ENCODE results near the gene TST.
A peak's percentile ranks its signal among the peaks of the same experiment; 100 is the strongest.

Gene TST

DNA sequence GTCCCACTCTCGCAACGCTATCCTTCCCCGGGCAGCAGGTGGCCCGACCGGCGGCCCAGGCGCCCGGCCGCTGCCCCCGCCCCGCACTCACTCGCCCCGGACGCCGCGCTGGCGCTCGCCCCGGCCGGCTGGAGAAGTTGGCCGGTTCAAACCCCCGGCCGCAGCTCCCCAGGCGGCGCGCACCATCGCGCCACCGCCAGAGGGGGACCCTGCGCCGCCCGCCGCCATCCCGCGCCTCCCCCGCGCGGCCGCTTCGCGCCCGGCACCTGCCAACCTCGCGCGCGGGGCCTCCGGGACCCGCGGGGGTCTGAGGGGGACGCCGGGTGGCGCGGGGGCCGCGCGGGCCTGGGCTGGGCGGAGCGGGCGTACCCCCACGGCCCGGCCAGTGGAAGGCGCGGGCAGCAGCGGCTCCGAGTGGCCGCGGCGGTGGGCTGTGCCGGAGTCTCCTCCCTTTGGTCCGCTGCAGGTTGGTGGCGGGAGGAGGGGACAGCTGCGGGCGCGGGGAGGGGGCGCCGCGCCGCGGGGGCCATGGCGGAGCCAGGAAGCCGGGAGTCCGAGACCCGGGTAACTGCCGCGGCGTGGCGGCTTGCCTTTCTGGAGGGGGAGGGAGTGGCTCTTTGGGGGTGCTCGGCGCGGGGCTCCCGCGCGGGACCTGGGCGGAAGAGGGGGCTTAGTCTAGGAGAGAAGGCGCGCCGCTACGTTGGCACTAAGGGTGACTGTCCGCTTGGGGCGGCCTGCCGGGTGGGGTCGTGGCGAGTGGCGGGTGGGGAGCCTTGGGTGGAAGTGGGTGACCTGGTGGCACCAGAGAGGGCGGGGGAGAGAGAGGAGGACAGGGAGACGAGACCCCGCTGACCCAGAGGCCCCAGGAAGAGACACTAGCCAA lies at the start of gene TST, which contains the start of gene MPST:
Gene TST (minus strand): TSS at position 139 of the 883 bp plus-strand sequence. CDS start 715 bp downstream, outside the sequence.
Gene MPST (plus strand): TSS at position 434 of the 883 bp plus-strand sequence. CDS start 95 bp downstream, at position 529.
- peak; percentile 87 for DNase-seq (ENCODE audit: low read depth)

DNA sequence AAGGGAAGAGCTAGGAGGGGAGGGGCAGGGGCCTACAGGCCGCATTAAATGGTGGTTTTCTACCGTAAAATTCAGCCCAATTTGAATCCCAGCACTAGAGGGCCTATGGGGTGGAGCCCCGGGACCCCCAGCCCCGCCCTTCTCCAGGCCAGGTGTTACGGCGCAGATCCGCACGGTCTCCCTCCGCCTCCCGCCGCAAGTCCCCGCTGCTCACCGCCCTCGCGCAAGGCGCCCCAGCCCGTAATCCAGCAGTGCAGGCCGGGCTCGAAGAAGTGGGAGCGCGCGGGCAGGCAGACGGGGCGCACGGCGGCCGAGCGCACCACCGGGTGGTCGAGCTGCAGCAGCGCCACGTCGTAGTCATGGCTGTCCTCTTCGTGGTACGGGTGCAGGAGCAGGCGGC lies 49.6 kb upstream of the TST start:
- no peak for DNase-seq (ENCODE audit: low read depth)

DNA sequence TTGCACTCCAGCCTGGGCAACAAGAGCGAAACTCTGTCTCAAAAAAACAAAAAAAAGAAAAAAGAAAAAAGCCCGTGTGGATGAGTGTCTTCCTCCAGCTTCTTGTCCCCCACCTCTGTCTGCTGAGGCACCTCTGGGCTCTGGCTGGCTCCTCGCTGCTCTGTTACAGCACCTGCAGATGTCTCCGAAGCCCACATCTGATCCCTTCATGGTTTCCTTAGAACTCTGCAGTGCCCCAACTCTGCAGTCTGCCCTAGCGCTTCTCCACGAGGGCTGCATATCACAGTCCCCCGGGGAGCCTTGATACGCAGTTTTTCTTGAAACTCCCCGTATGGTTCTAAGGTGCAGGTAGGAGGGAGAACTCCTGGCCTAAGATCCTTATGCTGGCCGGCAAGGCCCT lies 48.2 kb upstream of the TST start:
- DNase-seq (ENCODE audit: low read depth): no peak

DNA sequence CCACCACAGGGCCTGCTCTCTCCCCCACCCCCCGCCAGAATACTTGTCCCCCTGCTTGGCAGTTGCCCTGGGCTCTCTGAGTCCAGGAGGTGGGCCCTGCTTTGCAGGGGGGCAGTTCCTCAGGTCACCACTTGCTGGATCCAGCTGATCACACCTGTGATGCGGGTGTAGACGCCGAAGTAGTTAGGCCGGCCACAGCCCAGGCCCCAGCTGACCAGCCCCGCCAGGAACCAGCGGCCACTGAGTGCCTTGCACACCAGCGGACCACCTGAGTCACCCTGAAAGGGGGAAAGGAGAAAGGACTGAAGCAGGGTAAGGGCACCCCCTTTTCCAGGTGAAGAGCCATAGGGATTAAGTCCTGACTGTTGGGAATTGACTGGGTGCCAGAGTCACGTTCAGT lies 46.7 kb upstream of the TST start:
- DNase-seq (ENCODE audit: low read depth): no peak

DNA sequence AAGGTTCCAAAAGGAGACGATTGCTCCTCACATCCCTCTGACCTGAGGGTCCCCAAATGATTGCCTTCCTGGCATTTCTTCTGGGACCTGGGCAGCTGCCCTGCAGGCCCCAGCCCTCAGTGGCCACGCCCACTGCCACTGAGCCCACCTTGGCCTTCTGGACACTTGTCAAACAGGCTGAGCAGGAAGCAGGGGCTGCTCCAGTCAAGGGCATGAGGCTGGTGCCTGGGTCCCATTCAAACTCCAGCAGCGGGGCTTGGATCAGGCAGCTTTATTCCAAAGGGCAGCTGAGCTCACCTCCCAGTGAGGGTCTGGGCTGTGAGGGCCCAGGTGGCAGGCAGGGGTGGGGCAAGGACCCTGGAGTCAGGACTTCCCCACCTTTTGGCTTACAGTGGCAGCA lies 45.9 kb upstream of the TST start:
- DNase-seq (ENCODE audit: low read depth): no peak

DNA sequence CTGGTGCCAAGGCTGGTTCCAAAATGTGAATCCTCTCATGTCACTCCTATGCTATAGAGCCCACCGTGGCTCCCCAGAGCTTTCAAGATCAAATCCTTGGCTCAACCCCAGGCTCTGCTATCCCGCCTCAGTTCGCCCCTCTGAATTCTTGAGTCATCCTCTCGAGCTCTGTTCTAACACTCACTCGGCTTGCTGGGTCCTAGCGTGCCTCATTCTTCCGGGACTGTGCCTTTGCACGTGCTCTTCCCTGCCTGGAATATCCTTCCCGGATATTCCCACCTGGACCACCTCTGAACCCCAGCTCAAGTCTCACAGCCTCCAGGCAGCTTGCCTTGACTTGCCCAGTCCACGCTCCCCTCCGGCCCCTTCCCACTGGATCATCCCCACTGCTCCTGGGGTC lies 45.3 kb upstream of the TST start:
- no peak for DNase-seq (ENCODE audit: low read depth)

DNA sequence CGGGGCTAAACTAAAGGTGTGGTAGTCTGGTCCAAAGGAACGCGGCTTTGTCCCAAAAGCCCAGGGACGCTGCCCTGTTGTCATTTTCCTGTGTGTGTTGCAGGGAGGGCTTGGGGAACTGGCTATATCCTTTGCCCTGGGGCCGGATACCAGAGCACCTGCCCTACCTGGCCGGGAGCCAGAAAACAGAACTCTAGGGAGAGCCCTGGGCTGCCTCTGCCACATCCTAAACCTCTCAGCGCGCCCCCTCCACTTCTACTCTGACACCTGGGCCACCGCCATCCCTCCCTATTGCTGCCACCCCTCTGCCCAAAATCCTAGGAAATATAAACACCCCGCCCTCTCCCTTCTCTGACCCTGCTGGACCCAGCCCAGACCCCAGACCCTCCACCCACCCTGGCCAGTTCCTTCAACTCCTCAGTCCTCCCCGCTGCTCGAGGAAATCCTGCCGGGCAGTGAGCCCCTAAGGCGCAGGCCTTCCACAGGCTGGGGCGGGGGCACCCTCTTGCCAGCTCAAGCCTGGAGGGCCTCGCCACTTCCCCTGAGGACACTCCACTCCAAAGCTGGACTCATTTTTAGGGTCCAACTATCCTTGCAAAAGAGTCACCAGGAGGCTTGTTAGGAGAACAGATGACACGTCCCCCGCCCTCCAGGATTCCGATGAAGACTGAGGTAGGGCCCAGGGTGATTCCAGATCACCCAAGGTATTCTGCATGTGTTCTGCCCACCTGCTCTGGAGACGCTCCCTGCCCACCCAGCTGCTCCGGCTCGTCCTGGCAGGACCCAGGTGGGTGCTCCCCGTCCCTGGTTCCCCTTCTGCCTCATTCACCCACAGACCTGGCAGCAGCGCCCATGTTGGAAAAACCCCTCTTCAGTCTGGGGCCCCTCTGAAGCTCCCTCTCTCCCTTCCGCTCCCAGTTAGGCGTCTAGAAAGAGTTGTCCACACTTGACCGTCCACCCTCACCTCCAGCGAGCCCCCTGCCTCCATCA lies 44.5 kb upstream of the TST start:
- no peak for DNase-seq (ENCODE audit: low read depth)

DNA sequence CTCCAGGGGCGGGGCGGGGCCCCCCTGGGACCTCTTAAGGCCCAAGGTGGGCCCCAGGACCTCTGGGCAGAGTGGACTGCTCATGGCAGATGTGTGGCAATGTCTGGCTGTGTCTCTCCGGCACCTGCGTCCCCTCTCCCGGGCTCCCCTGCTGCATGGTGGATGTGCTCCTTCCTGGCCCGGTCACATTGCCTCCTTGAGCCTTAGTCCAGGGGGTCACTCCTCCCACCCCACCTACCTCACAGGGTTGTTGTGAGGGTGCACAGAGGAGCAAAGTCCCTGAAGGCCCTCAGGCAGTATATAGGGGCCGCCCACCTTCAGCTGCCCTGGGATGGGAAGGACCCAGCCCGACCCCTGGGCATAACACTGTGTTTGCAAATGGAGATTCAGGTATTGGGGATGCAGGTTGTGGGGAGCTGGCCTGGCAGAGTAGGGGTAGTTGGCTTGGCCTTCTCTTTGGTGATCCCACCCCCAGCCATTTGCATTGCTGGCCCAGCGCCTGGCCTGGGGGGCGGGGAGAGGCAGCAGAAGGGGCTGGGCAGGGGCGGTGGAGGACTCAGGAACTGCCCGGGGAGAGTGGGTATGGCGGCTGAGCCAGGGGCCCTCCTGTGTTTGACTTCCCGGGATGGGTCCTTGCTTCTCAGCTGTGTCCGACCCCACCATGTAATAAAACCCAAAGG lies 43.6 kb upstream of the TST start:
- no peak for DNase-seq (ENCODE audit: low read depth)

DNA sequence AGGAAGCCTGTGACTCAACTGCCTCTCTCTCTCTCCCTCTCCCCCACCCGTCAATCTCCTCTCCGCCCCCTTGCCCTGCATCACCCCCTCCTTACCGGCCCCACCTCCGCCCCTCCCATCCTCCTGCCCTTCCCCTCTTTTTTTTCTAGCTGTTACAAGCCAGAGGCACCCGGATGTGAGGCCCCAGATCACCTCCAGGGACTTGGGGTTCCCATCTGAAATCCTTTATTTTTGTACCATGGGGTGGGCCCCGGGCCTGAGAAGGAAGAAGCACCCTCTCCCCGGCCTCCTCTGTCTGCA lies 43.1 kb upstream of the TST start:
- no peak for DNase-seq (ENCODE audit: low read depth)

DNA sequence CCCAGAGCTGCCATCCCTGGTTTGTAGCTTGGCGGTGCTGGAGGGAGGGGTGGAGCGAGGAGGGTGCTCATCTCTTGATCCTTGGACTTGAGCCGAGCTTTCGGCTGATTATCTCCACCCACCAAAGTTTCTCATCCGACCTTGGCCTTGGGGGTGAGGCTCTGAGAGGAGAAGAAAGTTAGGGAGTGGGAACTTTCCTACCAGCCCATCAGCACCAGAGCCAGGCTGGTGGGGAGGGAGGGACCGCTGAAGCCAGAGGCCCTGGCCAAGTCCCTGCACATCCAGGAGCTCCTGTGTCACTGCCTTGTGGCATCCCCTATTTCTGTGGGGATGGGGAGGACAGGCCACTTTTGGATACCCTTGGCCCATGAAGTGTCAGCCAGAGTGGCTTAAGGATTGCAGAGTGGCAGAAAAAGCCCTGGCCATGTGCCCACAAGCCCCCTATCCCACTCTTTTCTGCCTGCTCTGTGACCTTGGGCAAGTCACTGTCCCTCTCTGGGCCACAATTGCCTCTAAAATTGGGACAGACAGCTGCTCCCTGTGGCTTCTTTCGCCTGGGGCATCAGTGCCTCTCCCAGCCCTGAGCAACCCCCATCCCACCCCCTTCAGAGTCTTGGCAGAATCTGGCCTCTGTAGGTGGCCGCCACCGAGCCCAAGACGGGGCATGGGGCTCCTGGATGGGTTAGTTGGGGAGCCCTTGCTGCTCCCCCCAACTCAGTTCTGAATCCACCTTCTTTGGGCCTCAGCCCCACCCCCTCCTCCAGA lies 42.5 kb upstream of the TST start:
- no peak for DNase-seq (ENCODE audit: low read depth)

DNA sequence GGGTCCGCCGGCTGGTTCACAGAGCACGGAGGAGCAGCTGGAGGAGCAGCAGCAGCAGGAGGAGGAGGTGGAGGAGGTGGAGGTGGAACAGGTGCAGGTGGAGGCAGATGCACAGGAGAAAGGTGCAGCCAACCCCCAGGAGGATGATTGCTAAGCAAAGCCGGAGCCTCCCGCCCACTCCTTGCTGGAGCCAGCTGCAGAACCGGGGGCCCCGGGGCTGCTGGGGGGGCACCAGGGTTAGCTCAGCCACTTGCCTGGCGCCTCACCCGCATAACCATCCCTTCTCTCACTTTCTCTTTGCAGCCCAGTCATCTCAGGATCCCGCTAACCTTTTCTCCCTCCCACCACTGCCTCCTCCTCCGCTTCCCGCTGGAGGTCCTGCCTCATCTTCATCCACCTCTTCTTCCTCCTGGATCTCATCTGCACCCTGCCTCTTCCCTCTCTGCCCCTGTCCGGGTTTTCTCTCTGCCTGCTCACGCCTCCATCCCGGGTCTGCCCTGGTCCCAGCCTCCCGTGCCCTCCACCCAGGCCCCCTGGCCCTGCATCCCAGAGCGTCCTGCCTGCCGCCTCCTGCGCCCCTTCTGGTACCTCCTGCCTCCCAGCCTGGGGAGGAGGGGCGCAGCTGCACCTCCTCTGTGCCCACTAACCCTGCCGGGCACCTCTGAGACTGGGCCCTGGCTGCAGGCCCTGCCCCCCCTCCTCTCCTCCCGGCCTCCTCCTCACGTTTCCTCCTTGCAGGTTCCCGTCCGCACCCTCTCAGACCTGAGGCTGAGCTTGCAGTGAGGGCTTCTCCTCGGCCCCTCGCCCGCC lies 41.8 kb upstream of the TST start:
- no peak for DNase-seq (ENCODE audit: low read depth)

DNA sequence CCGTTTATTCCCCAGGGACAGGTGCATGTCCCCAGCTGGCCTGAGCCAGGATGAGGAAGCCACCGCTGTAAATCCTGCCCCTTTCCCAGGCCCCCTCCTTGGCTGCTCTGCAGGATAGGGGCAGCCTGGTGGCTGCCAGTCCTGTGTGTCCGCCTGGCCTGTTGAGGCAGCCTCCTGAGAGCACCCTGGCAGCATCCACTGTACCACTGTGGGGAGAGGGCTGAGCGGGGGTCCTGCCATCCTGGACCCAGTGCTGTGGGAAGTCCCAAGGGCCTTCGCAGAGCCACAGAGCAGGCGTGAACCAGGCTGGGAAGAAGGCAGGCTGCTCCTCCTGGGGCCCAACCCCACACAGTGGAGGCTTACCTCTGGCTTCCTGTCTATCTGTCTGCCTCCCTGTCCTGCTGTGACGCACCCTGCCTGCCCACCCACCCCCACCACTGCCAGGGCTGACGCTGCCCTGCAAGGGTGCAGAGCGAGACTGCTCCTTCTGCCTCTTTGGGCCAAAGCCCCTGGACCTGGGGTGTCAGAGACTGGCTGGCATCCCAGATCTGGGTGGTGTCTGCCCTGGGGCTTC lies 40.7 kb upstream of the TST start:
- DNase-seq (ENCODE audit: low read depth): no peak

DNA sequence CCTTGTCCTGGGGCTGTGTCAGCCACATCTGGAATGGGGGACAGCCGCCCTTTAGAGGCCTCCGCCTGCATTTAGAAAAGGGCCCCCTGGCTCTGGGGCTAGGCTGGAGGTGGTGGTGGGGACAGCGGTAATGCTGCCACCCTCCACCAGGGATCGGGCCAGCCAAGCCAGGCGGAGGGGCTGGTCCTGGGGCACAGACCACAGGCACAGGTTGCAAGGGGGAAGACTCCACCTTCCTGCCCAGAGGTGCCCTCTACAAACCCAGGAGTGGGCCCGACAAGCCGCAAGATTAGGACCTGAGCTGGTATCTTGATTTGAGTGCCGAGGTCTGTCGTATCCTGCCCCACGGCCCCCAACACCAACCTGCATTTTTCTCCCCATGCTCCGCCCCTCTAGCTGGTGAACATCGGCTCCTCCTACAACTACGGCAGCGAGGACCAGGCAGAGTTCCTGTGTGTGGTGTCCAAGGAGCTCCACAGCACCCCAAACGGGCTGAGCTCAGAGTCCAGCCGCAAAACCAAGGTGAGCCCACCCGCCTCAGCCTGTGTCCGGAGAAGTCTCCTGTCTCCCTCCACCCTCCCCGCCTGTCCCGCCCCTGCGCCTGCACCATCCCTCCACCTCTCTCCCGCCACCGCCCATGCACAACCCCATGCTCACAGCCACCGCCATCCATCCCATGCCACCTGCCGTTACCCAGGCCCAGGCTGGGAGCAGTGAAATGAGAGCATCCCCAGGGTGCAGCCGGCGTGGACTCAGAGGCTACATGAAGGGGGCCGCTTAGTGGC lies 39.9 kb upstream of the TST start:
- no peak for DNase-seq (ENCODE audit: low read depth)

DNA sequence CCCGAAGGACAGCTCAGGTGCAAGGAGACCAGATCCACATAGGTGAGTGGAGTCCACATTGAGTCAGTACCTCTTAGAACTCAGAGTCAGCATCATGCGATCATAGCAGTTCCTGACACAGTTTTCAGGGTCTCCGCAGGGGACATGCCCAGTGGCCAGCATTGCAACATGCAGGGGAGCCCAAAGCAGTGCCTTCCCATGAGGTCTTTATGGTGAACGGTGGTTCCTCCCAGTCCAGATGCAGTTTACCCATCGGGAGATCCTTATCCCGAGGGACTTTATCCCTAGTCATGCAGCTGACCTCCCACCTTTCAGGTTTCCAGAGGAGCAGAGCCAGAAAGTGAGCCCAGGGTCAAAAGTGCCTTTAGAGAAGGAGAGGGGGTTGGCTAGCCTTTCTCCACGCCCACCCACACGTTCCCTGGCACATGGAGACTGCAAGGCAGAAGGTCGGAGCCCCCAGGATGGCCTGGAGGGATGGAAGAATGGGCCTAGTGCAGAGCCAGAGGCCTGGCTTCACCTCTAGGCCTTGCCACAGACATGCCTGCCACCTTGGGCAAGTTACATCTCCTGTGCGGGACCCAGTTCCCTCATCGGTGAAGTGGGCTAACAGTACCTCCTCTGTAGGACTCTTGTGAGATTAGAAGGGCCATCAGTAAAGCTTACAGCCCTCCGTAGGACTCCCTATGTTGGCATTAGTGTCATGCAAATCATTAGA lies 38.7 kb upstream of the TST start:
- DNase-seq (ENCODE audit: low read depth): no peak

DNA sequence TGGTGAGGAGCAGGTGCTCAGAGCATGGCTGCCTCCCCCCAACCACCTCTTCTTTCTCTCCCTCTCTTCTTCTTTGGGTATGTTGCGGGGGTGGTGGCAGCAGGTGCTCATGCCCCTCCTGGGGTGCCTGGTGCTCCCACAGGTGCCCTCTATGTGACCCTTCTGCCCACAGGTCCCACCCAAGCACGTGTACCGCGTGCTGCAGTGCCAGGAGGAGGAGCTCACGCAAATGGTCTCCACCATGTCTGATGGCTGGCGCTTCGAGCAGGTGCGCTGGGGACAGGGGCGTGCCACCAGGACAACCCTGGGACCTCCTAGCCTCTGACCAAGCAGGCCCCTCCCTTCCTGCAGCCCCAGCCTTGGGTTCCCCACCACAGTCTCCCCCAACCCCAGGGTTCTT lies 38.0 kb upstream of the TST start:
- DNase-seq (ENCODE audit: low read depth): no peak

DNA sequence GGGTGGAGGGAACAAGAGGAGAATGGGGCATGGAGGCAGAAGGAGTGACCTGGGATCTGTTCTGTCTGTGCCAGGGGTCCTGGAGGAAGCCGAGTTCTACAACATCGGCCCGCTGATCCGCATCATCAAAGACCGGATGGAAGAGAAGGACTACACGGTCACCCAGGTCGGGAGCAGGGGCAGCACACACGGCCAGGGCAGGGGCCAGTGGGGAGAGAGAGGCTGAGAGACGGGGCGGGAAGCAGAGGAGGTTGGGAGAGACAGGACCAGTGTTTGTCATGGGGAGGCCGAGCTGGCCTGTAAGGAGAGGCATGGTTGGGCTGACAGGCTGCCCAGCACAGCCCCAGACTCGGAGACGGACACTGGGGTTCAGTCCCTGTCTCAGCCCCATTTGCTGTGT lies 37.0 kb upstream of the TST start:
- DNase-seq (ENCODE audit: low read depth): no peak

DNA sequence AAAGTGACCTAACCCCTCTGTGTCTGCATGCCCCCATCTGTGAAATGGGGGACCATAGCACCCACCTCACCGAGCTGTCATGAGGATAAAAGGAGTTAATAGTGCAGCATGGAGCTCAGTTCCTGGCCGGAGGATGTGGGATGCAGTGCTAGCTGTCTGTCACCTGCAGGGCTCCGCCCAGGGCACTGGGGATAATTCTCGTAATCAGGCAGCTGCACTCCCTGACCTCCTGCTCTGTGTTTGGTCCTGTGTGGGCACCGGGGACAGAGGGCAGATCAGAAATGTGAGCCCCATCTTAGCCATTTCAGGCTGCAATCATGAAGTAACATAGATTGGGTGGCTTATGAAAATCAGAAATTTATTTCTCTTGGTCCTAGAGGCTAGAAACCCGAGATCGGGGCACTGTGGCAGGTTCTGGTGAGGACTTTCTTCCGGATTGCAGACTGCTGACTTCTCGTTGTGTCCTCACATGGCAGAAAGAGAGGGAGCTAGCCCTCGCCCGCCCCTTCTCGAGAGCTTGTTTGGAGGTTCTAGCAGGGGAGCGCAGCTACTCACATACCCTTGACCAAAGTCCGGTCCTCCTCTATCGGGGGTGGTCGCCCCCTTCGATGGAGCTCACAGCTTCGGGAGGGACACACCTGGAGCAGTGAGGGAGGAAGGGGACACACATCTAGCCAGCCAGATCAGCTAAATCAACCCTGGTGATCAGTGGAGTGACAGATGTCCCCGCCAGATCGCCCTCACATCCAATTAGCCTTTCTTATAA lies 35.5 kb upstream of the TST start:
- no peak for DNase-seq (ENCODE audit: low read depth)

DNA sequence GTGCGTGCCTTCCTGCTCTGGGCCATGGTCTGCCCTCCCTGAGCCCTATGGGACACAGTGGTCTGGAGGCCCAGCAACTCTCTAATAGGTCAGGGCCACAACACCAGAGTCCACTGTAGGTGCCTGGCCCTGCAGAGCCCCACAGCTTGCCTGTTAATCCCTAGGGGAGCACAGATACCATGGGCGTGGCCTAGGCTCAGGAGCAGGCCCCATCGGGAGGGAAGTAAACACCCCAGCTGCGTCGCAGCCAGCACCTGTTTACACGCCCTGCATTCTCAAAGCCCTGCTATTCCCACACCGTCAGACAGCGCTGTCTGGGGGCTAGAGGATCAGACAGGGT lies 34.8 kb upstream of the TST start:
- no peak for DNase-seq (ENCODE audit: low read depth)
